Mammary epithelial cell (primary cell): ENCODE results near the gene DEFB129.

Source experiments
- EZH2 ChIP-seq: IDR thresholded peaks from 2 replicates; pipeline ENCODE4 v1.6.1; 2012; ENCODE audit warnings: low read length, inconsistent platforms, borderline replicate concordance
- TF ChIP-seq, protein P1 (sequence below), 2 donors: IDR thresholded peaks in 1 of 2; conservative IDR thresholded peaks in 1 of 2; 2 replicates each; pipeline ENCODE4 v1.5.1; 2011 to 2012; ENCODE audit warnings: inconsistent platforms in 2 of 2, low read length in 2 of 2, mild to moderate bottlenecking in 2 of 2, control low read depth in 1 of 2, low read depth in 1 of 2; ENCODE audit not compliant: insufficient read depth in 1 of 2; ENCODE audit errors: extremely low read depth in 1 of 2

DNA sequence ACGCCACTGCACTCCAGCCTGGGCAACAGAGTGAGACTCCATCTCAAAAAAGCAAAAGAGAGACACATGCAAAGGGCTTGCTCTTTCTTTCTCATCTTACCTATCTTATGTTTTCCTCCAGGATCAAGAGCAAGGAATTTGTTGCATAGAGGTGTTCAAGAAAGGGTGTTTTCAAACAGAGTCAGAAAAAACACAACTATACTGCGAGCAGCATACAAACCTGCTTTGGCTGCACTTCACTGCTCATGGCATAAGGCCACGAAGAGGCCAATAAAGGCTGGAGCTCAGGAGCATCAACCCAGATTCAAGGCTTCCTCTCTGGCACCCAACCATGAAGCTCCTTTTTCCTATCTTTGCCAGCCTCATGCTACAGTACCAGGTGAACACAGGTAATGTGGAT is at the start of gene DEFB129:
- TF ChIP-seq, protein P1, sequence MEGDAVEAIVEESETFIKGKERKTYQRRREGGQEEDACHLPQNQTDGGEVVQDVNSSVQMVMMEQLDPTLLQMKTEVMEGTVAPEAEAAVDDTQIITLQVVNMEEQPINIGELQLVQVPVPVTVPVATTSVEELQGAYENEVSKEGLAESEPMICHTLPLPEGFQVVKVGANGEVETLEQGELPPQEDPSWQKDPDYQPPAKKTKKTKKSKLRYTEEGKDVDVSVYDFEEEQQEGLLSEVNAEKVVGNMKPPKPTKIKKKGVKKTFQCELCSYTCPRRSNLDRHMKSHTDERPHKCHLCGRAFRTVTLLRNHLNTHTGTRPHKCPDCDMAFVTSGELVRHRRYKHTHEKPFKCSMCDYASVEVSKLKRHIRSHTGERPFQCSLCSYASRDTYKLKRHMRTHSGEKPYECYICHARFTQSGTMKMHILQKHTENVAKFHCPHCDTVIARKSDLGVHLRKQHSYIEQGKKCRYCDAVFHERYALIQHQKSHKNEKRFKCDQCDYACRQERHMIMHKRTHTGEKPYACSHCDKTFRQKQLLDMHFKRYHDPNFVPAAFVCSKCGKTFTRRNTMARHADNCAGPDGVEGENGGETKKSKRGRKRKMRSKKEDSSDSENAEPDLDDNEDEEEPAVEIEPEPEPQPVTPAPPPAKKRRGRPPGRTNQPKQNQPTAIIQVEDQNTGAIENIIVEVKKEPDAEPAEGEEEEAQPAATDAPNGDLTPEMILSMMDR (conservative IDR thresholded peaks at IDR 0.05 in 1 of 2, IDR thresholded peaks at IDR 0.05 in 1 of 2; ENCODE audit: extremely low read depth in 1 of 2, insufficient read depth in 1 of 2, low read depth in 1 of 2, low read length in 2 of 2), result no peak
- no peak for TF ChIP-seq EZH2
